H1 (cell line): ENCODE results near the gene SLC25A52. TPM values are rescaled to one million over a fixed set of nuclear protein-coding genes. Genes with fewer than 3 reads are reported as not detected.

Source experiments
- CTCF ChIA-PET: fragments of 300-600 bp; sonication (Branson Sonifier 250); formaldehyde crosslinking; loops from one replicate; lab custom pipeline; 2021; ENCODE audit not compliant: partially characterized antibody; lab: Charles Lee
- POLR2A ChIA-PET: fragments of 300-600 bp; sonication (Branson Sonifier 250); formaldehyde crosslinking; loops from one replicate; lab custom pipeline; 2021; ENCODE audit warnings: inconsistent platforms; ENCODE audit not compliant: partially characterized antibody; lab: Charles Lee
- DNase-seq, 2 experiments: peaks; one replicate each; pipeline versions ENCODE4 v3.0.0 to v3.0.0-alpha.2; 2010 to 2022; ENCODE audit warnings: low spot score in 2 of 2, low read depth in 1 of 2, mixed read lengths in 1 of 2
- FAIRE-seq: peaks from 2 replicates; lab custom pipeline; 2011; peaks lifted over from hg19 to GRCh38; lab: Jason Lieb, UNC
- H2AFZ ChIP-seq: 2 replicates; pipeline ENCODE4 v1.8.1; 2012; ENCODE audit warnings: low read length, inconsistent platforms
- H2AK5ac ChIP-seq: 2 replicates; pipeline ENCODE4 v1.6.1; 2013; ENCODE audit warnings: low read depth, low read length
- H2BK120ac ChIP-seq: replicated peaks from 2 replicates; pipeline ENCODE3; 2013; ENCODE audit warnings: low read depth, low read length, inconsistent platforms
- H2BK12ac ChIP-seq: 2 replicates; pipeline ENCODE4 v1.6.1; 2013; ENCODE audit warnings: low read depth, low read length
- H2BK15ac ChIP-seq: 2 replicates; pipeline ENCODE4 v1.6.1; 2013; ENCODE audit warnings: low read length
- H2BK20ac ChIP-seq: 2 replicates; pipeline ENCODE4 v1.6.1; 2013; ENCODE audit warnings: low read length
- H2BK5ac ChIP-seq: 2 replicates; pipeline ENCODE4 v1.6.1; 2013; ENCODE audit warnings: low read depth, low read length
- H3K14ac ChIP-seq: 2 replicates; pipeline ENCODE4 v1.6.1; 2013; ENCODE audit warnings: inconsistent platforms; ENCODE audit not compliant: insufficient read length
- H3K18ac ChIP-seq: 2 replicates; pipeline ENCODE4 v1.6.1; 2013; ENCODE audit warnings: low read length; ENCODE audit errors: extremely low read depth
- H3K23ac ChIP-seq: 2 replicates; pipeline ENCODE4 v1.6.1; 2013; ENCODE audit warnings: inconsistent platforms; ENCODE audit not compliant: insufficient read length
- H3K23me2 ChIP-seq: 2 replicates; pipeline ENCODE4 v1.6.1; 2013; ENCODE audit warnings: low read depth, low read length
- H3K27ac ChIP-seq: 2 replicates; pipeline ENCODE4 v1.6.1; 2011; ENCODE audit warnings: low read depth, low read length, inconsistent platforms
- H3K27me3 ChIP-seq, 4 experiments: replicated peaks in 1 of 4; 1 replicate in 1 of 4; 2 replicates in 3 of 4; pipeline versions ENCODE4 v1.6.1 to v1.8.1; 2011 to 2013; ENCODE audit warnings: low read length in 3 of 4, mild to moderate bottlenecking in 3 of 4, inconsistent platforms in 2 of 4, mixed read lengths in 2 of 4, moderate library complexity in 1 of 4; ENCODE audit not compliant: control insufficient read depth in 3 of 4, insufficient read depth in 3 of 4; ENCODE audit errors: extremely low read depth in 1 of 4
- H3K36me3 ChIP-seq, 4 experiments: 2 replicates each; pipeline versions ENCODE4 v1.6.1 to v1.8.1; 2011 to 2013; ENCODE audit warnings: mild to moderate bottlenecking in 4 of 4, low read length in 3 of 4, moderate library complexity in 2 of 4, control low read depth in 1 of 4, inconsistent platforms in 1 of 4; ENCODE audit not compliant: insufficient read depth in 4 of 4, control insufficient read depth in 2 of 4
- H3K4ac ChIP-seq: replicated peaks from 2 replicates; pipeline ENCODE3; 2013; ENCODE audit warnings: low read length, low read depth, mixed read lengths, inconsistent platforms; ENCODE audit not compliant: insufficient read length
- H3K4me1 ChIP-seq, 4 experiments: replicated peaks in 1 of 4; 1 replicate in 1 of 4; 2 replicates in 3 of 4; pipeline versions ENCODE4 v1.6.1 to v1.8.1; 2011 to 2013; ENCODE audit warnings: low read length in 3 of 4, inconsistent platforms in 2 of 4, mixed read lengths in 1 of 4; ENCODE audit not compliant: insufficient read depth in 4 of 4, control insufficient read depth in 3 of 4
- H3K4me2 ChIP-seq, 2 experiments: 2 replicates each; pipeline versions ENCODE4 v1.6.1 to v1.8.1; 2011 to 2013; ENCODE audit warnings: low read depth in 2 of 2, low read length in 2 of 2, control low read depth in 1 of 2, inconsistent platforms in 1 of 2, mild to moderate bottlenecking in 1 of 2; ENCODE audit not compliant: insufficient read depth in 1 of 2
- H3K4me3 ChIP-seq, 4 experiments: fragments of 200-600, 300-600 bp in 1 of 4; sonication (generic), shearing (Covaris generic), sonication (Bioruptor Twin) in 1 of 4; 2 replicates each; pipeline versions ENCODE4 v1.5.1 to v1.8.1; 2011 to 2016; ENCODE audit warnings: low read length in 4 of 4, low read depth in 3 of 4, control low read depth in 2 of 4, inconsistent platforms in 2 of 4, mild to moderate bottlenecking in 2 of 4, mixed read lengths in 1 of 4, moderate library complexity in 1 of 4; ENCODE audit not compliant: insufficient read depth in 2 of 4; ENCODE audit errors: extremely low read depth in 1 of 4
- H3K56ac ChIP-seq: replicated peaks from 2 replicates; pipeline ENCODE3; 2013; ENCODE audit warnings: low read depth, mild to moderate bottlenecking, mixed read lengths, low read length, inconsistent platforms; ENCODE audit not compliant: insufficient read length
- H3K79me1 ChIP-seq: 2 replicates; pipeline ENCODE4 v1.6.1; 2013; ENCODE audit warnings: low read depth, low read length, control low read depth
- H3K79me2 ChIP-seq, 2 experiments: 2 replicates each; pipeline versions ENCODE4 v1.6.1 to v1.8.1; 2012 to 2013; ENCODE audit warnings: low read length in 2 of 2, mild to moderate bottlenecking in 2 of 2, inconsistent platforms in 1 of 2; ENCODE audit not compliant: insufficient read depth in 2 of 2, control insufficient read depth in 1 of 2
- H3K9ac ChIP-seq, 4 experiments: replicated peaks in 1 of 4; 1 replicate in 1 of 4; 2 replicates in 3 of 4; pipeline versions ENCODE4 v1.6.1 to v1.8.1; 2011 to 2013; ENCODE audit warnings: low read depth in 3 of 4, low read length in 3 of 4, control low read depth in 2 of 4, mild to moderate bottlenecking in 2 of 4, moderate library complexity in 2 of 4, inconsistent platforms in 1 of 4; ENCODE audit errors: extremely low read depth in 1 of 4
- H3K9me3 ChIP-seq, 2 experiments: 2 replicates each; pipeline versions ENCODE4 v1.6.1 to v1.8.1; 2012 to 2013; ENCODE audit warnings: mild to moderate bottlenecking in 2 of 2, moderate library complexity in 2 of 2, control low read depth in 1 of 2, inconsistent platforms in 1 of 2, low read depth in 1 of 2, low read length in 1 of 2, mixed read lengths in 1 of 2; ENCODE audit not compliant: insufficient read depth in 2 of 2
- H4K20me1 ChIP-seq, 2 experiments: replicated peaks in 1 of 2; 2 replicates each; pipeline versions ENCODE3 to v1.8.1; 2011 to 2013; ENCODE audit warnings: inconsistent platforms in 2 of 2, low read length in 2 of 2, mild to moderate bottlenecking in 1 of 2; ENCODE audit not compliant: insufficient read depth in 2 of 2, control insufficient read depth in 1 of 2
- H4K5ac ChIP-seq: 2 replicates; pipeline ENCODE4 v1.6.1; 2013; ENCODE audit warnings: low read length, low read depth, mixed read lengths, inconsistent platforms; ENCODE audit not compliant: insufficient read length
- H4K8ac ChIP-seq: 2 replicates; pipeline ENCODE4 v1.8.0; 2013; ENCODE audit warnings: mild to moderate bottlenecking, moderate library complexity, low read length, inconsistent platforms; ENCODE audit not compliant: insufficient read depth; ENCODE audit errors: extremely low read depth
- H4K91ac ChIP-seq: replicated peaks from 2 replicates; pipeline ENCODE3; 2013; ENCODE audit warnings: low read length, mixed read lengths, inconsistent platforms; ENCODE audit not compliant: insufficient read length
- SAP30 ChIP-seq: fragments of 300-600 bp; sonication (generic); IDR thresholded peaks from 2 replicates; pipeline ENCODE4 v1.7.1; 2012; ENCODE audit warnings: low read length, moderate library complexity, mild to moderate bottlenecking, inconsistent platforms; ENCODE audit not compliant: insufficient read depth, insufficient replicate concordance
- SP1 ChIP-seq: IDR thresholded peaks from 2 replicates; pipeline ENCODE4 v1.6.1; 2011; ENCODE audit warnings: low read depth, low read length
- SRF ChIP-seq: IDR thresholded peaks from 2 replicates; pipeline ENCODE4 v1.6.1; 2011; ENCODE audit warnings: mild to moderate bottlenecking, low read depth, low read length, moderate library complexity
- WGBS, 2 experiments: shearing (Covaris generic) in 1 of 2; methylation state at CpG; one replicate each; pipeline versions ENCODE4 v1.1.6 to v1.1.7; 2013 to 2015; ENCODE audit warnings: low lambda C conversion rate in 2 of 2, mixed read lengths in 2 of 2, inconsistent platforms in 1 of 2, low coverage in 1 of 2, missing lambda C conversion rate in 1 of 2; ENCODE audit not compliant: insufficient replicate concordance in 2 of 2, insufficient coverage in 1 of 2, insufficient read length in 1 of 2; ENCODE audit errors: extremely low coverage in 1 of 2, missing lambda C conversion rate in 1 of 2; 5-methylcytosine and 5-hydroxymethylcytosine counted together
- polyA plus RNA-seq, 7 experiments: library from polyadenylated mRNA; depleted of rRNA in 3 of 7; stranded (reverse) in 5 of 7; unstranded in 2 of 7; fragments of >200 nt in 5 of 7; fragments of 200-250 nt in 2 of 7; gene quantifications; 1 replicate in 5 of 7; 2 replicates in 1 of 7; 4 replicates in 1 of 7; pipeline versions ENCODE4 v1.2.1 to v1.2.3, GENCODE V29; 2011 to 2013; ENCODE audit warnings: missing spikeins in 2 of 7, mixed read lengths in 2 of 7
- total RNA-seq: library from RNA; stranded (reverse); fragmentation: NEBNext Ultra II Directional; extraction: Animal tissue kit (Norgen Biotek cat#: 25700); gene quantifications from 2 replicates; pipeline ENCODE4 v1.2.1, GENCODE V29; 2021

SLC25A52 gene
- total and polyA plus RNA-seq, 2 of the 8 experiments (the other 6 are each of a cell fraction or from before 2014, with no cell fraction given) = not detected

GRCh38 chr18:31716362-31716761 is 44.3 kb downstream of the SLC25A52 start:
- no peak for TF ChIP-seq SRF
- no peak for TF ChIP-seq SAP30
- TF ChIP-seq SP1 = no peak
- Histone ChIP-seq H2BK15ac (no peak overlapping the region), H3K4me3 (no peak overlapping the region), H4K20me1 (no peaks in the 10 kb centered on the region), H3K56ac (no peak overlapping the region), H3K4me1 (no peaks in the 10 kb centered on the region), H3K23me2 (no peaks in the 10 kb centered on the region), H3K36me3 (no peaks in the 10 kb centered on the region), H4K5ac (no peak overlapping the region), H2BK12ac (no peak overlapping the region), H2BK20ac (no peak overlapping the region), H2AFZ (0 out of 2 replicates have a peak overlapping the region, but pooled peaks have one; percentile 50), H2BK5ac (no peak overlapping the region), H2BK120ac (no peak overlapping the region), H3K14ac (no peak overlapping the region), H3K4ac (no peak overlapping the region), H3K4me2 (no peak overlapping the region), H3K79me2 (no peaks in the 10 kb centered on the region), H3K27me3 (no peaks in the 10 kb centered on the region), H4K8ac (no peak overlapping the region), H2AK5ac (no peak overlapping the region), H3K9me3 (no peaks in the 10 kb centered on the region), H3K9ac (no peak overlapping the region), H3K23ac (no peak overlapping the region), H3K27ac (no peak overlapping the region), H3K18ac (no peak overlapping the region), H3K79me1 (no peaks in the 10 kb centered on the region), H4K91ac (no peak overlapping the region)
- no peak for FAIRE-seq
- no peak for DNase-seq
- ChIA-PET POLR2A (no interaction called here), CTCF (interaction anchor here (1.8 kb wide), 2 partner anchors 9 to 104 kb away, joined by 4 to 9 read pairs; no protein-coding TSS in a partner anchor)
- WGBS, 2 experiments = 80% methylated on average over 3 of the region's 3 CpGs; no CpG with 5 or more reads in 1 of the 2 experiments
